HCT116 (cell line): ENCODE measurements around the gene SRSF3. TPM values are rescaled to one million over a fixed set of nuclear protein-coding genes. Genes with fewer than 3 reads are reported as not detected.

Experiments used
- ATAC-seq: fragments of 200-7000 bp; cut with Tn5 transposase; 2 replicates; pipeline ENCODE4 v1.9.1; 2020; ENCODE audit warnings: mild to moderate bottlenecking, moderate library complexity
- BruUV-seq: library from RNA; stranded (reverse); fragments of 400-500 nt; replicated peaks from 2 replicates; lab custom pipeline; 2021; lab: Mats Ljungman, UMichigan
- CTCF ChIA-PET: fragments of 300-600 bp; sonication (Branson Sonifier 250); formaldehyde crosslinking; loops from one replicate; lab custom pipeline; 2021; ENCODE audit warnings: antibody characterized with exemption; lab: Charles Lee
- POLR2A ChIA-PET: fragments of 300-600, 350-600 bp; sonication (Branson Sonifier 250); formaldehyde crosslinking; loops from one replicate; lab custom pipeline; 2021; ENCODE audit warnings: antibody characterized with exemption; lab: Charles Lee
- RAD21 ChIA-PET, 2 experiments: fragments of 300-600 bp; sonication (Branson Sonifier 250); formaldehyde crosslinking; loops; one replicate each; lab custom pipeline; 2023; ENCODE audit warnings: low total read pairs in 2 of 2; ENCODE audit not compliant: uncharacterized antibody in 2 of 2, unreplicated experiment in 2 of 2, low non-redundant PET in 1 of 2; lab: Charles Lee
- DNase-seq: peaks from one replicate; pipeline ENCODE4 v3.0.0-alpha.2; 2010; ENCODE audit warnings: low read depth, low spot score
- H2AFZ ChIP-seq: fragments of 200-600 bp; shearing (Covaris generic), sonication (generic); 2 replicates; pipeline ENCODE4 v1.6.1; 2017; ENCODE audit warnings: low read depth, mixed run types, mixed read lengths, antibody characterized with exemption, low read length; ENCODE audit not compliant: poor library complexity, severe bottlenecking
- H3K27ac ChIP-seq: 2 replicates; pipeline ENCODE4 v1.5.1; 2012; ENCODE audit warnings: low read depth, low read length
- H3K27me3 ChIP-seq: fragments of 200-600 bp; sonication (generic); 2 replicates; pipeline ENCODE4 v1.6.1; 2016; ENCODE audit warnings: mixed run types, low read length, mixed read lengths; ENCODE audit not compliant: insufficient read depth
- H3K36me3 ChIP-seq, 2 experiments: fragments of 200-500 bp in 1 of 2; fragments of 200-600 bp in 1 of 2; sonication (Bioruptor generic) in 1 of 2; sonication (generic) in 1 of 2; 2 replicates each; pipeline versions ENCODE4 v1.5.1 to v1.6.1; 2014 to 2016; ENCODE audit warnings: low read length in 2 of 2, inconsistent platforms in 1 of 2, mixed read lengths in 1 of 2, mixed run types in 1 of 2; ENCODE audit not compliant: insufficient read depth in 2 of 2, control insufficient read depth in 1 of 2
- H3K4me1 ChIP-seq, 2 experiments: fragments of 200-600 bp in 1 of 2; sonication (generic) in 1 of 2; 2 replicates each; pipeline versions ENCODE4 v1.5.1 to v1.6.1; 2012 to 2017; ENCODE audit warnings: low read length in 2 of 2, inconsistent platforms in 1 of 2, mild to moderate bottlenecking in 1 of 2, mixed read lengths in 1 of 2, mixed run types in 1 of 2, moderate library complexity in 1 of 2; ENCODE audit not compliant: insufficient read depth in 2 of 2, control insufficient read depth in 1 of 2
- H3K4me2 ChIP-seq: fragments of 200-600 bp; sonication (generic); 2 replicates; pipeline ENCODE4 v1.6.1; 2017; ENCODE audit warnings: mixed run types, low read length, mixed read lengths
- H3K4me3 ChIP-seq, 2 experiments: fragments of 200-600 bp in 1 of 2; sonication (generic) in 1 of 2; replicated peaks in 1 of 2; 2 replicates each; pipeline ENCODE4 v1.5.1; 2011 to 2016; ENCODE audit warnings: low read length in 2 of 2, control low read depth in 1 of 2, low read depth in 1 of 2, mild to moderate bottlenecking in 1 of 2, mixed read lengths in 1 of 2, mixed run types in 1 of 2
- H3K79me2 ChIP-seq: fragments of 200-600 bp; sonication (generic); 2 replicates; pipeline ENCODE4 v1.6.1; 2017; ENCODE audit warnings: mild to moderate bottlenecking, mixed run types, low read length, moderate library complexity, mixed read lengths; ENCODE audit not compliant: insufficient read depth
- H3K9ac ChIP-seq: fragments of 200-600 bp; sonication (generic); 2 replicates; pipeline ENCODE4 v1.6.1; 2016; ENCODE audit warnings: low read length, mixed read lengths
- H3K9me2 ChIP-seq: fragments of 200-600 bp; sonication (generic), shearing (Covaris generic); 2 replicates; pipeline ENCODE4 v1.6.1; 2017; ENCODE audit warnings: mixed run types, mild to moderate bottlenecking, moderate library complexity; ENCODE audit not compliant: insufficient read depth
- H3K9me3 ChIP-seq, 2 experiments: fragments of 200-500 bp in 1 of 2; fragments of 200-600 bp in 1 of 2; sonication (Bioruptor generic) in 1 of 2; sonication (generic) in 1 of 2; 2 replicates each; pipeline ENCODE4 v1.6.1; 2014 to 2017; ENCODE audit warnings: low read length in 2 of 2, mixed read lengths in 2 of 2, inconsistent platforms in 1 of 2, low read depth in 1 of 2, mild to moderate bottlenecking in 1 of 2, mixed run types in 1 of 2, moderate library complexity in 1 of 2; ENCODE audit not compliant: control insufficient read depth in 1 of 2, insufficient read depth in 1 of 2
- H4K20me1 ChIP-seq: fragments of 200-600 bp; sonication (generic), shearing (Covaris generic); 2 replicates; pipeline ENCODE4 v1.6.1; 2017; ENCODE audit warnings: mixed run types, mild to moderate bottlenecking, moderate library complexity; ENCODE audit not compliant: insufficient read depth
- ATF3 ChIP-seq: IDR thresholded peaks from 2 replicates; pipeline ENCODE4 v1.6.1; 2012
- CBX3 ChIP-seq: IDR thresholded peaks from 2 replicates; pipeline ENCODE4 v1.6.1; 2012; ENCODE audit warnings: low read depth
- CEBPB ChIP-seq: IDR thresholded peaks from 2 replicates; pipeline ENCODE4 v1.6.1; 2012; ENCODE audit warnings: low read depth
- CTCF ChIP-seq, 3 experiments: fragments of 200-600 bp in 1 of 3; sonication (generic) in 1 of 3; IDR thresholded peaks in 2 of 3; conservative IDR thresholded peaks in 1 of 3; 2 replicates each; pipeline ENCODE4 v1.5.1; 2012 to 2017; ENCODE audit warnings: low read depth in 2 of 3, low read length in 2 of 3, antibody characterized with exemption in 1 of 3, borderline replicate concordance in 1 of 3, control low read depth in 1 of 3, mild to moderate bottlenecking in 1 of 3, mixed read lengths in 1 of 3, mixed run types in 1 of 3, moderate library complexity in 1 of 3; ENCODE audit not compliant: insufficient read depth in 1 of 3
- ELF1 ChIP-seq: IDR thresholded peaks from 2 replicates; pipeline ENCODE4 v1.6.1; 2012; ENCODE audit warnings: low read depth, borderline replicate concordance
- EZH2phosphoT487 ChIP-seq: fragments of 200-600 bp; IDR thresholded peaks from 2 replicates; pipeline ENCODE4 v1.6.1; 2018; ENCODE audit warnings: antibody characterized with exemption, borderline replicate concordance
- FOSL1 ChIP-seq: IDR thresholded peaks from 2 replicates; pipeline ENCODE4 v1.6.1; 2012; ENCODE audit warnings: low read depth
- JUND ChIP-seq: IDR thresholded peaks from 2 replicates; pipeline ENCODE4 v1.6.1; 2012
- MAX ChIP-seq: IDR thresholded peaks from 2 replicates; pipeline ENCODE4 v1.6.1; 2012
- POLR2A ChIP-seq: IDR thresholded peaks from 2 replicates; pipeline ENCODE4 v1.7.0; 2011; ENCODE audit warnings: borderline replicate concordance; ENCODE audit not compliant: insufficient read depth, insufficient read length; ENCODE audit errors: extremely low read depth
- POLR2AphosphoS5 ChIP-seq: IDR thresholded peaks from 2 replicates; pipeline ENCODE4 v1.6.1; 2011; ENCODE audit warnings: mild to moderate bottlenecking, low read depth, low read length, moderate library complexity
- RAD21 ChIP-seq: IDR thresholded peaks from 2 replicates; pipeline ENCODE4 v1.6.1; 2012; ENCODE audit warnings: low read depth, mild to moderate bottlenecking
- REST ChIP-seq: IDR thresholded peaks from 2 replicates; pipeline ENCODE4 v1.6.1; 2012; ENCODE audit warnings: low read depth
- SIN3A ChIP-seq: IDR thresholded peaks from 2 replicates; pipeline ENCODE4 v1.6.1; 2012; ENCODE audit warnings: low read depth
- SRF ChIP-seq: IDR thresholded peaks from 2 replicates; pipeline ENCODE4 v1.6.1; 2012; ENCODE audit warnings: low read depth
- YY1 ChIP-seq: IDR thresholded peaks from 2 replicates; pipeline ENCODE4 v1.6.1; 2011; ENCODE audit warnings: low read length, low read depth, moderate library complexity, mild to moderate bottlenecking; ENCODE audit not compliant: insufficient replicate concordance; ENCODE audit errors: extremely low read depth
- ZBTB33 ChIP-seq: IDR thresholded peaks from 2 replicates; pipeline ENCODE4 v1.6.1; 2011; ENCODE audit warnings: mild to moderate bottlenecking, low read length, moderate library complexity; ENCODE audit not compliant: insufficient replicate concordance; ENCODE audit errors: extremely low read depth
- intact Hi-C: fragments of 100-400 bp; cut with micrococcal nuclease; formaldehyde crosslinking; loops from 2 replicates; pipeline ENCODE4 v1.10.0; 2022
- total RNA-seq: library from RNA; stranded (reverse); gene quantifications from one replicate; pipeline ENCODE4 v1.2.1, GENCODE V29; 2021; ENCODE audit not compliant: unreplicated experiment

Gene SRSF3
- total RNA-seq, 1 experiment from 2014 or later, result 362 TPM

- DNase-seq (no peak), ATAC-seq (peak; percentile 32; the same call in 1 of the 2 replicates)
- no peak for TF ChIP-seq REST
- no peak for TF ChIP-seq SIN3A
- no peak for TF ChIP-seq JUND
- TF ChIP-seq CTCF (IDR thresholded peaks at IDR 0.05 in 2 of 3, conservative IDR thresholded peaks at IDR 0.05 in 1 of 3; ENCODE audit: borderline replicate concordance in 1 of 3, insufficient read depth in 1 of 3, low read depth in 2 of 3, low read length in 2 of 3), result no peak
- no peak for TF ChIP-seq FOSL1
- TF ChIP-seq SRF, result no peak
- TF ChIP-seq CEBPB, result no peak
- no peak for TF ChIP-seq ELF1
- no peak for TF ChIP-seq MAX
- no peak for TF ChIP-seq RAD21
- no peak for TF ChIP-seq ZBTB33
- no peak for TF ChIP-seq POLR2A
- TF ChIP-seq ATF3, result no peak
- TF ChIP-seq EZH2phosphoT487, result no peak
- TF ChIP-seq YY1, result no peak
- TF ChIP-seq POLR2AphosphoS5, result no peak
- TF ChIP-seq CBX3, result no peak
- H2AFZ ChIP-seq, result no peak overlapping the region
- intact Hi-C loops, result no loop called here
- BruUV-seq, result no TSS peak
- no peak overlapping the region for H3K9ac ChIP-seq
- no peak overlapping the region for H3K4me2 ChIP-seq
- H3K9me2 ChIP-seq, result no peaks in the 10 kb centered on the region
- ChIA-PET RAD21 (no interaction called here), POLR2A (interaction anchor here (2.4 kb wide), 1 partner anchor 45 kb away, joined by 6 read pairs; the partner anchor contains the start of gene CDKN1A), CTCF (no interaction called here)
- no peak overlapping the region for H3K27ac ChIP-seq
- H3K36me3 ChIP-seq, result no peaks in the 10 kb centered on the region
- H3K9me3 ChIP-seq, result no peaks in the 10 kb centered on the region
- H3K27me3 ChIP-seq, result no peaks in the 10 kb centered on the region
- H3K79me2 ChIP-seq, result no peaks in the 10 kb centered on the region
- H4K20me1 ChIP-seq, result no peaks in the 10 kb centered on the region
- peaks cover 4 to 10% of the 10 kb centered on the region in 2 experiments; a peak in 2 of 4 replicates for H3K4me1 ChIP-seq
- H3K4me3 ChIP-seq, result no peak overlapping the region
Observed at GRCh38 chr6:36633915-36634314, 39.8 kb downstream of the SRSF3 start.
